Limb (tissue), 2 donors: Measurements from ENCODE around the gene CTCF.
A peak's percentile ranks its signal among the peaks of the same experiment; 100 is the strongest.

Source experiments
- DNase-seq, 2 donors: peaks; one replicate each; pipeline ENCODE4 v3.0.0-alpha.2; 2016; ENCODE audit errors: extremely low spot score in 2 of 2

Gene CTCF

GRCh38 chr16:67594256-67594915, 32.1 kb downstream of the CTCF start:
- DNase-seq = no peak

GRCh38 chr16:67594956-67595355, 32.6 kb downstream of the CTCF start:
- no peak for DNase-seq

- DNase-seq = no peak
Observed at GRCh38 chr16:67598527-67598926, 36.2 kb downstream of the CTCF start.

GRCh38 chr16:67605641-67606040, 43.3 kb downstream of the CTCF start:
- DNase-seq = no peak

GRCh38 chr16:67606632-67607031, 44.3 kb downstream of the CTCF start:
- no peak for DNase-seq

GRCh38 chr16:67608364-67608763, 46.0 kb downstream of the CTCF start:
- no peak for DNase-seq

GRCh38 chr16:67613808-67614207, 51.5 kb downstream of the CTCF start:
- no peak for DNase-seq

GRCh38 chr16:67628216-67628615, 65.9 kb downstream of the CTCF start:
- no peak for DNase-seq

GRCh38 chr16:67632415-67633172, 70.3 kb downstream of the CTCF start:
- no peak for DNase-seq

GRCh38 chr16:67636713-67637112, 74.4 kb downstream of the CTCF start:
- no peak for DNase-seq

- DNase-seq = no peak
Observed at GRCh38 chr16:67637625-67638024, 75.3 kb downstream of the CTCF start.

GRCh38 chr16:67641779-67642708, 79.7 kb downstream of the CTCF start:
- no peak for DNase-seq

- no peak for DNase-seq
Observed at GRCh38 chr16:67644038-67644437, 81.7 kb downstream of the CTCF start.

- DNase-seq = peak in 1 of 2 donors; percentile 21
Observed at GRCh38 chr16:67645397-67646121, 83.2 kb downstream of the CTCF start.

- peak in 1 of 2 donors; percentile 20 for DNase-seq
Observed at GRCh38 chr16:67647111-67647651, 84.9 kb downstream of the CTCF start.

GRCh38 chr16:67647681-67648080, 85.4 kb downstream of the CTCF start:
- DNase-seq = no peak

GRCh38 chr16:67648088-67648763, 85.9 kb downstream of the CTCF start:
- peak in 1 of 2 donors; percentile 30 for DNase-seq

- DNase-seq = peak in 1 of 2 donors; percentile 23
Observed at GRCh38 chr16:67648764-67649407, 86.6 kb downstream of the CTCF start.

GRCh38 chr16:67649494-67649931, 87.2 kb downstream of the CTCF start:
- peak in 1 of 2 donors; percentile 42 for DNase-seq

GRCh38 chr16:67650023-67650422, 87.7 kb downstream of the CTCF start:
- no peak for DNase-seq
